CD4-positive, CD25-positive, alpha-beta regulatory T cell (primary cell): ENCODE results near the gene TNFSF4. TPM values are rescaled to one million over a fixed set of nuclear protein-coding genes. Genes with fewer than 3 reads are reported as not detected.
"Not testable (repeated sequence)": the region's sequence is repeated elsewhere in the genome, so short reads cannot be mapped to it uniquely, and the experiment has no call there.

Experiments
- ATAC-seq, 2 donors: fragments of 150-1000 bp; cut with Tn5 transposase; one replicate each; pipeline ENCODE4 v1.10.0; 2021; ENCODE audit warnings: low read depth in 2 of 2, moderate number of reproducible peaks in 2 of 2, moderate library complexity in 1 of 2
- DNase-seq, 3 donors: peaks; one replicate each; pipeline versions ENCODE4 v3.0.0 to v3.0.0-alpha.2; 2012 to 2022; ENCODE audit warnings: mixed read lengths in 1 of 3
- H3K27ac ChIP-seq: one replicate; pipeline ENCODE4 v1.7.0; 2013; ENCODE audit warnings: mild to moderate bottlenecking, low read length; ENCODE audit not compliant: insufficient read depth, poor library complexity, severe bottlenecking
- H3K27me3 ChIP-seq: one replicate; pipeline ENCODE4 v1.7.0; 2013; ENCODE audit warnings: low read length; ENCODE audit not compliant: control insufficient read depth, insufficient read depth
- H3K36me3 ChIP-seq: one replicate; pipeline ENCODE4 v1.7.0; 2013; ENCODE audit warnings: mild to moderate bottlenecking, low read length, moderate library complexity; ENCODE audit not compliant: control insufficient read depth, insufficient read depth
- H3K4me1 ChIP-seq: 2 replicates; pipeline ENCODE4 v1.7.0; 2013; ENCODE audit warnings: mild to moderate bottlenecking, low read length; ENCODE audit not compliant: insufficient read depth, control insufficient read depth, poor library complexity, severe bottlenecking
- H3K4me3 ChIP-seq: one replicate; pipeline ENCODE4 v1.7.0; 2013; ENCODE audit warnings: low read depth, mild to moderate bottlenecking, low read length, moderate library complexity
- H3K9me3 ChIP-seq, 2 experiments: 1 replicate in 1 of 2; 2 replicates in 1 of 2; pipeline ENCODE4 v1.7.0; 2013; ENCODE audit warnings: low read length in 2 of 2, mild to moderate bottlenecking in 1 of 2, moderate library complexity in 1 of 2; ENCODE audit not compliant: control insufficient read depth in 2 of 2
- H3K27ac Mint-ChIP-seq, 3 donors: one replicate each; pipeline ENCODE4 v1.8.0; 2020 to 2022; ENCODE audit warnings: mild to moderate bottlenecking in 3 of 3, mixed read lengths in 3 of 3, moderate library complexity in 2 of 3
- H3K27me3 Mint-ChIP-seq: one replicate; pipeline ENCODE4 v1.8.0; 2022; ENCODE audit warnings: mild to moderate bottlenecking, mixed read lengths
- H3K36me3 Mint-ChIP-seq: one replicate; pipeline ENCODE4 v1.8.0; 2020; ENCODE audit warnings: mixed read lengths
- H3K4me1 Mint-ChIP-seq, 4 donors: one replicate each; pipeline ENCODE4 v1.8.0; 2020 to 2022; ENCODE audit warnings: mixed read lengths in 4 of 4, mild to moderate bottlenecking in 1 of 4
- H3K4me3 Mint-ChIP-seq, 4 donors: one replicate each; pipeline ENCODE4 v1.8.0; 2020 to 2022; ENCODE audit warnings: mild to moderate bottlenecking in 4 of 4, mixed read lengths in 4 of 4, moderate library complexity in 3 of 4
- H3K9me3 Mint-ChIP-seq, 7 donors: one replicate each; pipeline ENCODE4 v1.8.0; 2020 to 2022; ENCODE audit warnings: mixed read lengths in 7 of 7, mild to moderate bottlenecking in 3 of 7, moderate library complexity in 2 of 7
- polyA plus RNA-seq, 4 donors: library from polyadenylated mRNA; unstranded; fragments of 300-500 nt; fragmentation: Illumina TruSeq; gene quantifications; one replicate each; pipeline ENCODE4 v1.2.3, GENCODE V29; 2021
- total RNA-seq: library from RNA; stranded (reverse); gene quantifications from one replicate; pipeline ENCODE4 v1.2.3, GENCODE V29; 2022

Gene TNFSF4
- total and polyA plus RNA-seq, 5 donors from 2014 or later: 0.18 to 2.9 (median 0.45) TPM

DNA sequence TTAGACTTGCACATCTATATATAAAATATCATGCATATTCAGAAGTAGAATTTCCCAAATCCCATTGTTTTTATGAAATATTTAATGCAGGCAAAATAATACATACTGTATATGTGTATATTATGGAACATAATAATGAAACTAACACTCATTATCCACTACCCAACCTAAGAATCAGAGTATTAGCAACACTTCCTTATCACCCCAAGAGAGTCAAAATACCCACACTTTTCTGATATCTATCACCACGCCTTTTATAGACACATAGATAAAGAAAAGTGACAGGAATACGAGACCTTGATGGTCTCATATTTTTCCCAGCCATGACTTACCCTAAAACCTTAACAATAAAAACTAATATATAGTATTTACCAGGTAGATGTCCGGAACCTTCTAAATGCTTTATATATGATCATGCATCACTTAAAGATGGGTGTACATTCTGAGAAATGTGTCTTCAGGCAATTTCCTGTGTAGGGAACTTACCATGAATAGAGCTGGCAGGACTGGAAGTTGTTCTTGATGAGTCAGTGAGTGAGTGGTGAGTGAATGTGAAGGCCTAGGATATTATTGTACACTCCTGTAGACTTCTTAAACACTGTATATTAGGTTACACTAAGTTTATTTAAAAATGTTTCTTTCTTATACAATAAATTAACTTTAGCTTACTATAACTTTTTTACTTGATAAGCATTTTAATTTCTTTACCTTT lies 45.5 kb downstream of the TNFSF4 start:
- Histone ChIP-seq H3K27me3 (no peaks in the 10 kb centered on the region), H3K9me3 (no peaks in the 10 kb centered on the region), H3K36me3 (no peaks in the 10 kb centered on the region), H3K4me3 (no peak overlapping the region), H3K4me1 (no peaks in the 10 kb centered on the region), H3K27ac (no peak overlapping the region)
- Mint-ChIP-seq H3K4me3 (no peak overlapping the region), H3K4me1 (peaks cover 0 to 4% (median 0%) of the 10 kb centered on the region in 4 donors), H3K36me3 (no peaks in the 10 kb centered on the region), H3K9me3 (peaks cover 0 to 4% (median 2%) of the 10 kb centered on the region in 7 donors), H3K27me3 (peaks cover 4% of the 10 kb centered on the region), H3K27ac (no peak overlapping the region)
- DNase-seq (peak in 1 of 3 donors; percentile 22), ATAC-seq (no peak)

DNA sequence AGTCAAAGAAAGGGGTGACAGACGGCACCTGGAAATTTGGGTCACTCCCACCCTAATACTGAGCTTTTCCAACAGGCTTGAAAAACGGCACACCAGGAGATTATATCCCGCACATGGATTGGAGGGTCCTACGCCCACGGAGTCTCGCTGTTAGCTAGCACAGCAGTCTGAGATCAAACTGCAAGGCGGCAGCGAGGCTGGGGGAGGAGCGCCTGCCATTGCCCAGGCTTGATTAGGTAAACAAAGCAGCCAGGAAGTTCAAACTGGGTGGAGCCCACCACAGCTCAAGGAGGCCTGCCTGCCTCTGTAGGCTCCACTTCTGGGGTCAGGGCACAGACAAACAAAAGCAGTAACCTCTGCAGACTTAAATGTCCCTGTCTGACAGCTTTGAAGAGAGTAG lies 53.2 kb downstream of the TNFSF4 start:
- not testable (repeated sequence) for H3K4me3 Mint-ChIP-seq, H3K27me3 Mint-ChIP-seq, H3K27ac ChIP-seq, H3K27me3 ChIP-seq, H3K4me1 Mint-ChIP-seq, H3K9me3 Mint-ChIP-seq, H3K4me1 ChIP-seq, H3K4me3 ChIP-seq, H3K27ac Mint-ChIP-seq, H3K36me3 Mint-ChIP-seq, ATAC-seq, H3K9me3 ChIP-seq, H3K36me3 ChIP-seq
- DNase-seq: peak in 1 of 3 donors; percentile 11

DNA sequence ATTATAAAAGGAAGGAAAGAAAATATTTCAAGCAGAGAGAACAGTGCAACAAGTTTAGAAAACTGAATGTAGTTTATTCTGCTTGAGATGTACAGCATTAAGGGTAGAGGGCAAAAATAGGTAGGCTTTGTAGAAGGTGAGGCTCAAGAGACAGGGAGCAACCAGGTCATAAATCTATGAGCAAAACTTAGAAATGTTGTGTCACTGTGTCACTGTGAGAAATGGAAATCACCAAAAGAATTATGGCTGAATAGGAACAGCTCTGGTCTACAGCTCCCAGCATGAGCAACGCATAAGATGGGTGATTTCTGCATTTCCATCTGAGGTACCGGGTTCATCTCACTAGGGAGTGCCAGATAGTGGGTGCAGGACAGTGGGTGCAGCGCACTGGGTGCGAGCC lies 53.6 kb downstream of the TNFSF4 start:
- no peaks in the 10 kb centered on the region for H3K27me3 ChIP-seq
- H3K36me3 ChIP-seq: no peaks in the 10 kb centered on the region
- H3K4me3 Mint-ChIP-seq: no peak overlapping the region
- peaks cover 0 to 9% (median 2%) of the 10 kb centered on the region in 7 donors for H3K9me3 Mint-ChIP-seq
- no peaks in the 10 kb centered on the region for H3K9me3 ChIP-seq
- peaks cover 4% of the 10 kb centered on the region for H3K36me3 Mint-ChIP-seq
- no peak overlapping the region for H3K27ac ChIP-seq
- peaks cover 4% of the 10 kb centered on the region for H3K27me3 Mint-ChIP-seq
- H3K4me1 ChIP-seq: no peaks in the 10 kb centered on the region
- no peak for ATAC-seq
- H3K4me1 Mint-ChIP-seq: peaks cover 0 to 3% (median 0%) of the 10 kb centered on the region in 4 donors
- H3K27ac Mint-ChIP-seq: peak overlapping the region in 1 of 3 donors; percentile 24
- H3K4me3 ChIP-seq: no peak overlapping the region
- no peak for DNase-seq

DNA sequence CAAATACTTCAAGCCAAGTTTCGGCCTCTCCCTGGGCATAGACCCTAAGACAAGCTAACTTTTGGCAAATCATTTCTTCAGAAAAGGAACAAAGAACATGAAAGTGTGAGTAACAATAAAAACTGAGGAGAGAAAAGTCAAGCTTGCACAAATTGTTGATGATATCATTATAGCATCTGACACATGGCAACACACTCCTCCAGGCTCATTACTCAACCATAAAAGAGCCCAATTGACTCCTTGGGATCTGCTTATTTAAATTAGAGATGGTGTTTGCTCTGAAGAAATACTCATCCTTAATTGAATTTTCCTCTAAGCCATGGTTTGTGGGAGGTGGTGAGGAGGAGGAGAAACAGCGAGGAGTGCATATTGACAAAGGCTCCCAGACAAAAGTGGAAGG lies 54.5 kb downstream of the TNFSF4 start:
- Mint-ChIP-seq H3K4me3 (no peak overlapping the region), H3K27me3 (peaks cover 4% of the 10 kb centered on the region), H3K27ac (no peak overlapping the region), H3K36me3 (peaks cover 4% of the 10 kb centered on the region), H3K4me1 (peaks cover 0 to 3% (median 0%) of the 10 kb centered on the region in 4 donors), H3K9me3 (peaks cover 0 to 9% (median 2%) of the 10 kb centered on the region in 7 donors)
- Histone ChIP-seq H3K4me3 (no peak overlapping the region), H3K36me3 (no peaks in the 10 kb centered on the region), H3K9me3 (no peaks in the 10 kb centered on the region), H3K27me3 (no peaks in the 10 kb centered on the region), H3K4me1 (no peaks in the 10 kb centered on the region), H3K27ac (no peak overlapping the region)
- ATAC-seq: no peak
- DNase-seq: no peak

- H3K4me3 Mint-ChIP-seq: no peak overlapping the region
- Histone ChIP-seq H3K36me3 (no peaks in the 10 kb centered on the region), H3K4me3 (no peak overlapping the region), H3K27ac (no peak overlapping the region), H3K9me3 (no peaks in the 10 kb centered on the region), H3K4me1 (no peaks in the 10 kb centered on the region), H3K27me3 (no peaks in the 10 kb centered on the region)
- H3K27ac Mint-ChIP-seq: no peak overlapping the region
- DNase-seq (no peak), ATAC-seq (no peak)
- peaks cover 9% of the 10 kb centered on the region for H3K27me3 Mint-ChIP-seq
- H3K4me1 Mint-ChIP-seq: peaks cover 0 to 3% (median 0%) of the 10 kb centered on the region in 4 donors
- H3K36me3 Mint-ChIP-seq: peaks cover 4% of the 10 kb centered on the region
- H3K9me3 Mint-ChIP-seq: peaks cover 0 to 17% (median 6%) of the 10 kb centered on the region in 7 donors
These were observed 56.3 kb downstream of the TNFSF4 start for GRCh38 chr1:173150795-173151194.

- no peak overlapping the region for H3K27ac ChIP-seq
- no peak overlapping the region for H3K4me3 ChIP-seq
- Mint-ChIP-seq H3K4me1 (peaks cover 0 to 3% (median 0%) of the 10 kb centered on the region in 4 donors), H3K27ac (no peak overlapping the region), H3K9me3 (peaks cover 3 to 24% (median 10%) of the 10 kb centered on the region in 7 donors), H3K36me3 (peaks cover 4% of the 10 kb centered on the region), H3K27me3 (peaks cover 16% of the 10 kb centered on the region), H3K4me3 (no peak overlapping the region)
- H3K4me1 ChIP-seq: no peaks in the 10 kb centered on the region
- no peaks in the 10 kb centered on the region for H3K36me3 ChIP-seq
- no peak for DNase-seq
- no peaks in the 10 kb centered on the region for H3K27me3 ChIP-seq
- ATAC-seq: no peak
- H3K9me3 ChIP-seq: peaks cover 0 to 6% of the 10 kb centered on the region in 2 experiments
These were observed 57.2 kb downstream of the TNFSF4 start for GRCh38 chr1:173149887-173150286.

GRCh38 chr1:173148971-173149370 lies 58.2 kb downstream of the TNFSF4 start:
- no peak overlapping the region for H3K4me3 ChIP-seq
- peaks cover 16% of the 10 kb centered on the region for H3K27me3 Mint-ChIP-seq
- H3K4me3 Mint-ChIP-seq: no peak overlapping the region
- peaks cover 0 to 7% of the 10 kb centered on the region in 2 experiments for H3K9me3 ChIP-seq
- peaks cover 0 to 3% (median 0%) of the 10 kb centered on the region in 4 donors for H3K4me1 Mint-ChIP-seq
- no peaks in the 10 kb centered on the region for H3K27me3 ChIP-seq
- DNase-seq: no peak
- H3K27ac Mint-ChIP-seq: no peak overlapping the region
- peaks cover 4% of the 10 kb centered on the region for H3K36me3 Mint-ChIP-seq
- ATAC-seq: no peak
- H3K4me1 ChIP-seq: no peaks in the 10 kb centered on the region
- no peak overlapping the region for H3K27ac ChIP-seq
- H3K36me3 ChIP-seq: no peaks in the 10 kb centered on the region
- peaks cover 3 to 31% (median 13%) of the 10 kb centered on the region in 7 donors for H3K9me3 Mint-ChIP-seq

DNA sequence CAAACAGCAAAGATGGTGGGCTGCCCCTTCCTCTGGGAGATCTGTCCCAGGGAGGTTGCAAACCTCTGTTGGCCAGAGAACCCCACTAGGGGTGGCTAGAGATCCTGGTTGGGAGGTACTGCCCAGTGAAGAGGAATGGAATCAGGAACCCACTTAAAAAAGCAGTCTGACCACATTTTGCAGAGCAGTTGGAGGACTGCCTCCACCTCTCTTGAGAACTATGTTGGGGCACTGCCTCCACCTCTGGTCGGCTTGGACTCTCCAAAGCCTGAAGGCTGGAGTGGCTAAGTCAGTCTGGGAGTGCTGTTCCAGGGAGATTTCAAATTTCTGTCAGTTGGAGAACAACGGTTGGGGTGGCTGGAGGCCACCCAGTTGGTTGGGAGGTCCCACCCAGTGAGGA lies 58.6 kb downstream of the TNFSF4 start:
- Histone ChIP-seq H3K4me1 (no peaks in the 10 kb centered on the region), H3K27me3 (no peaks in the 10 kb centered on the region), H3K4me3 (no peak overlapping the region), H3K9me3 (peaks cover 0 to 7% of the 10 kb centered on the region in 2 experiments), H3K36me3 (no peaks in the 10 kb centered on the region), H3K27ac (no peak overlapping the region)
- Mint-ChIP-seq H3K9me3 (peaks cover 3 to 34% (median 13%) of the 10 kb centered on the region in 7 donors), H3K4me1 (peaks cover 0 to under 1% (median 0%) of the 10 kb centered on the region in 4 donors), H3K27me3 (peaks cover 15% of the 10 kb centered on the region), H3K4me3 (no peak overlapping the region), H3K27ac (no peak overlapping the region), H3K36me3 (peaks cover 4% of the 10 kb centered on the region)
- DNase-seq: no peak
- ATAC-seq: no peak
